ENCODE results near the gene ALKBH7. TPM values are rescaled to one million over a fixed set of nuclear protein-coding genes. Genes with fewer than 3 reads are reported as not detected.

ALKBH7 gene
- total RNA-seq, 2 experiments from 2014 or later = 52.0 to 52.5 TPM

GRCh38 chr19:6374711-6375410 lies 2.3 kb downstream of the ALKBH7 start:
- H3K36me3 Mint-ChIP-seq (ENCODE audit: low read depth) = peaks cover 11% of the 10 kb centered on the region
- DNase-seq = no peak
- H3K9me3 Mint-ChIP-seq = no peaks in the 10 kb centered on the region
- no peak overlapping the region for H3K27ac Mint-ChIP-seq
- H3K27me3 Mint-ChIP-seq = no peaks in the 10 kb centered on the region
- H3K4me1 Mint-ChIP-seq = peaks cover 13% of the 10 kb centered on the region
- H3K4me3 Mint-ChIP-seq = no peak overlapping the region
- ChIA-PET POLR2A (no interaction called here), CTCF (no interaction called here)

DNA sequence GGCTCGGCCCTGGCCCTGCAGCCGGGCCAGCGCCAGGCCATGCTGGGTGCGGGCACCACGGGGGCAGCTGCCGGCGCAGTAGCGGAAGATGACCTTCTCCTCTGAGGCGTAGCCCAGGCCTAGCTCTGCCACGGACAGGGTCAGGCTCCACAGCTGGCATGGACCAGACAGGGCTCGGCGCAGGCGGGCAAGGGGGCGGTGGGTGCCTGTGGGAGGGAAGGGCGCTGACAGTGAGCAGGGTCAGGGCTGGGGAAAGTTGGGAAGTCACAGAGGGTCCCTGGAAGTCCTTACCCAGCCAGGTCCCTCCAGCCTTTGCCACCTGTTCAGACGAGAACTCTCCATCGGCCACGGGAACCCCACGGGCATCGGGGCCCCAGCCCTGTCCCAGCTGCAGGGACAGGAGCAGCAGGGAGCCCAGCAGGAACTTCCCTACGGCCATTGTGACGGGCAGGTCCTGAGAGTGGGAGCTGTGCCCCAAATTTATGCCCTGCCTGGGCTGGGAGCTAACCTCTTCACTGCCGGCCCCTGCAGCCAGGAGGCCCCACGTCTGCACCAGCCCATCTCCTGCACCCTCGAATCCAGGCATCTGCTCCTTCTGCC lies 2.9 kb downstream of the ALKBH7 start, which contains the start of gene PSPN:
PSPN (minus strand) TSS at position 523 of the 600 bp plus-strand sequence; CDS start at position 439, 84 bp downstream.
- Mint-ChIP-seq H3K4me3 (no peak within 1 kb of the TSS), H3K27ac (no peak within 1 kb of the TSS), H3K36me3 (ENCODE audit: low read depth) (peaks cover 17% of the 10 kb centered on the region), H3K9me3 (no peaks in the 10 kb centered on the region), H3K4me1 (peaks cover 13% of the 10 kb centered on the region), H3K27me3 (no peaks in the 10 kb centered on the region)
- ChIA-PET CTCF (no interaction called here), POLR2A (interaction anchor here (1.6 kb wide), 1 partner anchor 11 kb away, joined by 3 read pairs; no protein-coding TSS in a partner anchor)
- DNase-seq = no peak

- Mint-ChIP-seq H3K9me3 (no peaks in the 10 kb centered on the region), H3K27ac (no peak overlapping the region), H3K27me3 (no peaks in the 10 kb centered on the region), H3K4me1 (peaks cover 11% of the 10 kb centered on the region), H3K36me3 (ENCODE audit: low read depth) (peaks cover 26% of the 10 kb centered on the region), H3K4me3 (no peak overlapping the region)
- POLR2A ChIA-PET = interaction anchor here (0.9 to 1.6 kb wide), 3 partner anchors 10 to 472 kb away, joined by 3 to 5 read pairs (median 3); partner anchors contain the start of genes KHSRP and VMAC
- DNase-seq = no peak
- CTCF ChIA-PET = no interaction called here
These were observed 4.1 kb downstream of the ALKBH7 start for GRCh38 chr19:6376512-6377190.

- Mint-ChIP-seq H3K4me1 (peaks cover 7% of the 10 kb centered on the region), H3K27me3 (no peaks in the 10 kb centered on the region), H3K36me3 (ENCODE audit: low read depth) (peaks cover 34% of the 10 kb centered on the region), H3K9me3 (no peaks in the 10 kb centered on the region), H3K27ac (no peak overlapping the region), H3K4me3 (no peak overlapping the region)
- DNase-seq = no peak
- ChIA-PET POLR2A (interaction anchor here (1.2 to 1.4 kb wide), 2 partner anchors 16 to 474 kb away, joined by 3 to 5 read pairs; partner anchors contain the start of gene VMAC), CTCF (no interaction called here)
These were observed 5.4 kb downstream of the ALKBH7 start for GRCh38 chr19:6378041-6378440.

DNA sequence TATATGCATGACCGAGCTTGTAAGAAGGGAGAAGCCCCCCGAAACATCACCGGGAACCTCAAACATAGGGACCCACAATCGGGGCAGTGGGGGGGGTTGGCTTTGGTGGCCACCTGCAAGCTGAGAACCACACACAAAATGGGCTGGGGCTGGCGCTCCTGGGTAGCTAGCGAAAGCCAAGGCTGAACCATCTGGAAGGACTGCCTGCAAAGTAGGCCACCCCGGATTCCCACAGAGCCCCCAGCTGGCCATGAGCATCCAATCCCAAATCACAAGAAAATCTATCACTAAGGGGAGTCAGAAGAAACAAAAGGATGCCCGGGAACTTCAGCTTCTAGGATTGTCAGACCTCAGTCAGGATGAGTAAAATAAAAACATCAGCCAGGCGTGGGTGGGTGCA lies 5.9 kb downstream of the ALKBH7 start:
- POLR2A ChIA-PET = interaction anchor here (1.2 kb wide), 1 partner anchor 15 kb away, joined by 3 read pairs; no protein-coding TSS in a partner anchor
- no peak for DNase-seq
- no peak overlapping the region for H3K4me3 Mint-ChIP-seq

GRCh38 chr19:6379744-6380143 lies 7.2 kb downstream of the ALKBH7 start:
- no peak for DNase-seq
- no peaks in the 10 kb centered on the region for H3K9me3 Mint-ChIP-seq
- no peaks in the 10 kb centered on the region for H3K4me1 Mint-ChIP-seq
- ChIA-PET POLR2A (no interaction called here), CTCF (no interaction called here)
- no peak overlapping the region for H3K4me3 Mint-ChIP-seq
- no peak overlapping the region for H3K27ac Mint-ChIP-seq
- H3K36me3 Mint-ChIP-seq (ENCODE audit: low read depth) = peaks cover 47% of the 10 kb centered on the region
- H3K27me3 Mint-ChIP-seq = no peaks in the 10 kb centered on the region

More for the DNA sequence above, 5.9 kb downstream of the ALKBH7 start:
- peaks cover 4% of the 10 kb centered on the region for H3K4me1 Mint-ChIP-seq
- peaks cover 39% of the 10 kb centered on the region for H3K36me3 Mint-ChIP-seq (ENCODE audit: low read depth)
- H3K9me3 Mint-ChIP-seq = no peaks in the 10 kb centered on the region
- CTCF ChIA-PET = no interaction called here
- no peak overlapping the region for H3K27ac Mint-ChIP-seq
- no peaks in the 10 kb centered on the region for H3K27me3 Mint-ChIP-seq

DNA sequence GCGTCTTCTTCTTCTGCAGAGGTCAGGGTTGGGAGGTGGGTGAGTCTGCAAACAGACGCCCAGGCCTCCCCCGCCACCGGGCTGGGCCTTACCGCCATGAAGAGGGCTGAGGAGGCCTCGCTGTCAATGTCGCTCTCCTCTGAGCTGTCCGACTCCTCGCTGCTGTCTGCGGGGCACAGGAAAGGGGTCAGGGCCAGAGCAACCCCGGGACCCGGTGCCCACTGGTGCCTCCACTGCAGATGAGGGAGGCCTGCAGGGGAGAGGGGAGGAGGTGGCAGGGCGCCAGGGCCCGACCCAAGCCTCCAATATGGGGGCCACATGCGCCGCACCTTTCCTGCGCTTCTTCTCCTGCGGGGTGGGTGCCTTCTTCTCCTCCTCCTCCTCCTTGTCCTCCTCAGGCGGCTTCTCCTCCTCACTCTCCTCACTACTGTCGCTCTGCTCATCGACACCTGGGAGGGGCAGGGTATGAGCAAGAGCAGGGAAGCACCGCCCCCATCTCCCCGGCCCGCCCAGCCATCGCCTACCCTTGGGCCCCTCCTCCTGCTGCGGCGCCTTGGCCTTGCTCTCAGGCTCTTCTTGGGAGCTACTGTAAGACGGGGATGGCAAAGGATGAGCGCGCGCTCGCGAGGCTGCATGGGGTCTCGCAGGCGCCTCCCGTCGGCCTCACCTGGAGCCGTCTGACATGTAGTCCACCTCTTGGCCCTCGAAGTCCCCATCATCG lies 8.6 kb downstream of the ALKBH7 start:
- H3K27ac Mint-ChIP-seq = no peak overlapping the region
- POLR2A ChIA-PET = no interaction called here
- H3K27me3 Mint-ChIP-seq = no peaks in the 10 kb centered on the region
- H3K9me3 Mint-ChIP-seq = no peaks in the 10 kb centered on the region
- no peak overlapping the region for H3K4me3 Mint-ChIP-seq
- peaks cover 57% of the 10 kb centered on the region for H3K36me3 Mint-ChIP-seq (ENCODE audit: low read depth)
- H3K4me1 Mint-ChIP-seq = no peaks in the 10 kb centered on the region
- no peak for DNase-seq
- CTCF ChIA-PET = no interaction called here

GRCh38 chr19:6383188-6383587 lies 10.6 kb downstream of the ALKBH7 start:
- ChIA-PET CTCF (no interaction called here), POLR2A (no interaction called here)
- Mint-ChIP-seq H3K36me3 (ENCODE audit: low read depth) (peaks cover 71% of the 10 kb centered on the region), H3K4me3 (no peak overlapping the region), H3K27ac (no peak overlapping the region), H3K27me3 (no peaks in the 10 kb centered on the region), H3K9me3 (no peaks in the 10 kb centered on the region), H3K4me1 (no peaks in the 10 kb centered on the region)
- no peak for DNase-seq

- ChIA-PET POLR2A (no interaction called here), CTCF (no interaction called here)
- H3K4me1 Mint-ChIP-seq = peaks cover 3% of the 10 kb centered on the region
- no peaks in the 10 kb centered on the region for H3K27me3 Mint-ChIP-seq
- no peak for DNase-seq
- H3K27ac Mint-ChIP-seq = no peak overlapping the region
- H3K4me3 Mint-ChIP-seq = no peak overlapping the region
- H3K9me3 Mint-ChIP-seq = no peaks in the 10 kb centered on the region
- H3K36me3 Mint-ChIP-seq (ENCODE audit: low read depth) = peaks cover 69% of the 10 kb centered on the region
These were observed 11.8 kb downstream of the ALKBH7 start for GRCh38 chr19:6384381-6384780.

GRCh38 chr19:6387372-6387771 lies 14.8 kb downstream of the ALKBH7 start:
- Mint-ChIP-seq H3K27me3 (no peaks in the 10 kb centered on the region), H3K27ac (no peak overlapping the region), H3K36me3 (ENCODE audit: low read depth) (peaks cover 60% of the 10 kb centered on the region), H3K4me3 (no peak overlapping the region), H3K4me1 (peaks cover 17% of the 10 kb centered on the region), H3K9me3 (no peaks in the 10 kb centered on the region)
- POLR2A ChIA-PET = interaction anchor here (0.9 kb wide), 1 partner anchor 11 kb away, joined by 3 read pairs; the partner anchor contains the start of gene PSPN
- CTCF ChIA-PET = no interaction called here
- DNase-seq = no peak

- CTCF ChIA-PET = interaction anchor here (1.3 kb wide), 1 partner anchor 267 kb away, joined by 3 read pairs; no protein-coding TSS in a partner anchor
- Mint-ChIP-seq H3K36me3 (ENCODE audit: low read depth) (peaks cover 30% of the 10 kb centered on the region), H3K4me3 (peak overlapping the region; percentile 94), H3K4me1 (peaks cover 27% of the 10 kb centered on the region), H3K9me3 (no peaks in the 10 kb centered on the region), H3K27me3 (no peaks in the 10 kb centered on the region), H3K27ac (peak overlapping the region; percentile 93)
- DNase-seq = no peak
- POLR2A ChIA-PET = interaction anchor here (1.2 to 2.2 kb wide), 5 partner anchors 19 to 344 kb away, joined by 4 to 15 read pairs (median 7); partner anchors contain the start of genes ALKBH7, CLPP, DENND1C and KHSRP
These were observed 19.9 kb downstream of the ALKBH7 start for GRCh38 chr19:6392221-6393073.
